Measurements from ENCODE around the gene GIMAP8. TPM values are rescaled to one million over a fixed set of nuclear protein-coding genes. Genes with fewer than 3 reads are reported as not detected.

GIMAP8 gene
- under 0.01 and 0.39 TPM in 2 replicates for total RNA-seq

GRCh38 chr7:150450491-150451001 lies at the start of gene GIMAP8:
GIMAP8 (plus strand) TSS chr7:150450630; CDS start chr7:150466699, 16,069 bp downstream.

GRCh38 chr7:150514748-150515222 lies 64.4 kb downstream of the GIMAP8 start, which contains the start of gene GIMAP7:
GIMAP7 (plus strand) TSS chr7:150514872; CDS start chr7:150519975, 5,103 bp downstream.

Other genes with a start within 250 kb of the GIMAP8 start
- 1.2 and 11.8 TPM in 2 replicates for gene LRRC61, start 127.3 kb upstream of the GIMAP8 start, total RNA-seq
- 0.16 and 0.39 TPM in 2 replicates for gene ACTR3C, start 127.1 kb upstream of the GIMAP8 start, total RNA-seq
- 44.9 and 377 TPM in 2 replicates for gene RARRES2, start 109.0 kb upstream of the GIMAP8 start, total RNA-seq
- gene REPIN1, start 81.8 kb upstream of the GIMAP8 start, total RNA-seq, result 76.7 and 149 TPM in 2 replicates
- gene ZNF775, start 71.3 kb upstream of the GIMAP8 start, total RNA-seq, result 6.6 and 22.2 TPM in 2 replicates
- gene GIMAP7, start 64.2 kb downstream of the GIMAP8 start, total RNA-seq, result 0.13 TPM in 1 of 2 replicates, not detected in the other
- gene GIMAP4, start 116.8 kb downstream of the GIMAP8 start, total RNA-seq, result 1.4 TPM in 1 of 2 replicates, not detected in the other
- gene GIMAP6, start 181.8 kb downstream of the GIMAP8 start, total RNA-seq, result 0.39 and 1.0 TPM in 2 replicates
- gene GIMAP2, start 235.1 kb downstream of the GIMAP8 start, total RNA-seq, result 1.0 and 2.1 TPM in 2 replicates